Measurements from ENCODE around the gene RFX2.

RFX2 gene

DNA sequence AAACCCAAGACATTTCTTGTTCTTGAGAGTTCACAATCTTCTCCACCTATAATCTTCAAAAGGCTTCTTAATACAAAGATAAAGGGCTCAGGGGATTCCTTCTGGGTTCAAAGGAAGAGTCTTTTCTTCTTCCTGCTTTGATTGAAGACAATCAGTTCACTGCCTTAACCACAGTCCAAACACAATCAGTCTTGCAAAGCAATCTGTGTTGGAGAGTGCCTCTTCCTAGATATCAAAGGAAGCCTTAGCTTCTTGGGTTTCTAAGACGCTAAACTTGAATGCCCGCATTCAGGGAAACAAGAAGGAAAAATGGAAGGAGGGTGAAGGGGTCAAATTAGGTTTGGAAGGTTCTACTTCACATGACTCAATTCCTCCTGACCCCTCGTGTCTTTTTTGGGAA is 159.6 kb downstream of the RFX2 start:
- H3K4me1 ChIP-seq (ENCODE audit: insufficient read depth, low read length, poor library complexity, severe bottlenecking): peaks cover 18% of the 10 kb centered on the region
- no peak overlapping the region for H3K9ac ChIP-seq (ENCODE audit: low read depth, low read length, poor library complexity, severe bottlenecking)
- H3K36me3 ChIP-seq (ENCODE audit: insufficient read depth, low read length): peaks cover 33% of the 10 kb centered on the region; the same call in 1 of the 2 replicates
- H3K27me3 ChIP-seq (ENCODE audit: insufficient read depth, low read length, poor library complexity, severe bottlenecking): no peaks in the 10 kb centered on the region
- no peak overlapping the region for H3K4me3 ChIP-seq (ENCODE audit: low read length, poor library complexity, severe bottlenecking)
- H3K79me2 ChIP-seq (ENCODE audit: insufficient read depth, low read length): peaks cover 96% of the 10 kb centered on the region
- H3F3A ChIP-seq (ENCODE audit: low read depth): no peaks in the 10 kb centered on the region
- H3K9me2 ChIP-seq (replicated peaks; ENCODE audit: low read depth, low read length): no peaks in the 10 kb centered on the region
- TF ChIP-seq EZH2phosphoT487 (IDR thresholded peaks at IDR 0.05; ENCODE audit: borderline replicate concordance): no peak
- TF ChIP-seq, protein P1, sequence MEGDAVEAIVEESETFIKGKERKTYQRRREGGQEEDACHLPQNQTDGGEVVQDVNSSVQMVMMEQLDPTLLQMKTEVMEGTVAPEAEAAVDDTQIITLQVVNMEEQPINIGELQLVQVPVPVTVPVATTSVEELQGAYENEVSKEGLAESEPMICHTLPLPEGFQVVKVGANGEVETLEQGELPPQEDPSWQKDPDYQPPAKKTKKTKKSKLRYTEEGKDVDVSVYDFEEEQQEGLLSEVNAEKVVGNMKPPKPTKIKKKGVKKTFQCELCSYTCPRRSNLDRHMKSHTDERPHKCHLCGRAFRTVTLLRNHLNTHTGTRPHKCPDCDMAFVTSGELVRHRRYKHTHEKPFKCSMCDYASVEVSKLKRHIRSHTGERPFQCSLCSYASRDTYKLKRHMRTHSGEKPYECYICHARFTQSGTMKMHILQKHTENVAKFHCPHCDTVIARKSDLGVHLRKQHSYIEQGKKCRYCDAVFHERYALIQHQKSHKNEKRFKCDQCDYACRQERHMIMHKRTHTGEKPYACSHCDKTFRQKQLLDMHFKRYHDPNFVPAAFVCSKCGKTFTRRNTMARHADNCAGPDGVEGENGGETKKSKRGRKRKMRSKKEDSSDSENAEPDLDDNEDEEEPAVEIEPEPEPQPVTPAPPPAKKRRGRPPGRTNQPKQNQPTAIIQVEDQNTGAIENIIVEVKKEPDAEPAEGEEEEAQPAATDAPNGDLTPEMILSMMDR (conservative IDR thresholded peaks at IDR 0.05; ENCODE audit: low read length): no peak
- no peak overlapping the region for H2AFZ ChIP-seq (ENCODE audit: low read length)
- H3K9me3 ChIP-seq (ENCODE audit: insufficient read depth, low read depth, low read length): no peaks in the 10 kb centered on the region
- H3K4me2 ChIP-seq (ENCODE audit: low read depth, low read length, poor library complexity, severe bottlenecking): no peak overlapping the region
- peaks cover 65% of the 10 kb centered on the region for H4K20me1 ChIP-seq (ENCODE audit: insufficient read depth, low read length, poor library complexity, severe bottlenecking)

DNA sequence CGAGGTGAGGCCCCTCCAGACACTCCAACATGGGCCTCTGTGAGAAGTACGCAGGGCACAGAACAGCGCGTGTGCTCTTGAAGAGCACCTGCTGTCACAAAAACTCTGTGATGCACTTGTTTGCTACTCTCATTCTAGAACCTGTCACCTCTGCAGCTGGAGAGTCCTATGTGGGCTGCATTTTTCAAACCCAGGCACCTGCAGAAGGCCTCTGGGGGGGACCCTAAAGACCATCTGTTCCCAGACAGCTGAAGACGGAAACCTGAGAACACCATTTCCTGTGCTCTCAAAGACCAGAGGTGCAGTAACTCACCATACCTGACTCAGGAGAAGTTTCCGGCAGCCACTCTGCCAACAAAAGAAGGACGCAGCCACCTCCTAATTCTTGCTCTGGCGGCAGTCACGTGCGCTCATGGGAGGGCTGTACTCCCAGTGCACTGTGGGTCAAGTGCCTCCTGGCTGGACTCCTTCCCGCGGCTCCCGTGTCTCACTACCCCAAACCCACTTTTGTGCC is 160.5 kb downstream of the RFX2 start:
- H3K36me3 ChIP-seq (ENCODE audit: insufficient read depth, low read length): peaks cover 42% of the 10 kb centered on the region; the same call in 1 of the 2 replicates

DNA sequence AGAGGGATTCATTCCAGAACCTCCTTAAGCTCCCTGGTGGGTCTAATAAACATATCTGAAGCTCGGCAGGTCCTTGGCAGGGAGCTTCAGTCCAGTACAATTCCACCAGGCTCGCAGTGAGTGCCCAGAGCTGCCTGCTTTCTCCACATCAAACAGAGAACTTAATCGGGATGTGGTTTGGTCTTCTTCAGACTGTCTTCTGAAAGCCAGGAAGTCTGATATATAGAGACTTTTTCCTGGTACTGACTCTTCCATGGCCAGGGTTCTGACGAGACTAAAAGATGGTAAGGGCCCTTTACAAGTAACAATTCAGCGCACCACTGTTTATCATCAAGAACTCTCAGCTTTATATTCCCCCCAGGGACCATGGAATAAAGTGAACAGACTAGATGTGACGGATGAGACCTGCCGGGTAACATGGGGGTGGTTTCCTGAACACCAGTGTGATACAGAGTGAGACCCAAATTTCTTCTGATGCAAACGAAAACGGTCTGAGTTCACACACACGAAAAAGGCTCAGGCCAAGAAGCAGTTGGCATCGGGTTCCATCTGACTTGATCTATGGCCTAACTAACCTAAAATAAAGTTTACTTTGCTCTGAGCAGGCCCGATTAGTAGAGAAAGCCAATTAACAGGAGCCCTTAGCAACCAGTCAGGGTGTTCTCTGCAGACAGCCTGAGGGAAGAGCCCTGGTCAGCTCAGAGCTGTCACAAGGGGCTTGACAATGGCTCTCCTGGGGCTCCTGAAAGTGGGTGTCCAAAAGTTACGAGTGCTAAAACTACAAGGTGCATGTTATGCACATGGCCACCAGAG is 161.3 kb downstream of the RFX2 start:
- peaks cover 43% of the 10 kb centered on the region; the same call in 1 of the 2 replicates for H3K36me3 ChIP-seq (ENCODE audit: insufficient read depth, low read length)
- H3K9me3 ChIP-seq (ENCODE audit: insufficient read depth, low read depth, low read length): no peaks in the 10 kb centered on the region
- H3K79me2 ChIP-seq (ENCODE audit: insufficient read depth, low read length): peaks cover 96% of the 10 kb centered on the region
- no peak overlapping the region for H3K4me3 ChIP-seq (ENCODE audit: low read length, poor library complexity, severe bottlenecking)
- H3K27me3 ChIP-seq (ENCODE audit: insufficient read depth, low read length, poor library complexity, severe bottlenecking): no peaks in the 10 kb centered on the region
- H3K9ac ChIP-seq (ENCODE audit: low read depth, low read length, poor library complexity, severe bottlenecking): no peak overlapping the region
- no peaks in the 10 kb centered on the region for H3F3A ChIP-seq (ENCODE audit: low read depth)
- TF ChIP-seq, protein P1 (conservative IDR thresholded peaks at IDR 0.05; ENCODE audit: low read length): no peak
- TF ChIP-seq EZH2phosphoT487 (IDR thresholded peaks at IDR 0.05; ENCODE audit: borderline replicate concordance): no peak
- no peak overlapping the region for H2AFZ ChIP-seq (ENCODE audit: low read length)
- H3K4me2 ChIP-seq (ENCODE audit: low read depth, low read length, poor library complexity, severe bottlenecking): no peak overlapping the region
- peaks cover 56% of the 10 kb centered on the region for H4K20me1 ChIP-seq (ENCODE audit: insufficient read depth, low read length, poor library complexity, severe bottlenecking)
- peaks cover 13% of the 10 kb centered on the region for H3K4me1 ChIP-seq (ENCODE audit: insufficient read depth, low read length, poor library complexity, severe bottlenecking)
- H3K9me2 ChIP-seq (replicated peaks; ENCODE audit: low read depth, low read length): no peaks in the 10 kb centered on the region

More for the DNA sequence above, 160.5 kb downstream of the RFX2 start:
- H3K9me2 ChIP-seq (replicated peaks; ENCODE audit: low read depth, low read length): no peaks in the 10 kb centered on the region
- no peak overlapping the region for H3K4me3 ChIP-seq (ENCODE audit: low read length, poor library complexity, severe bottlenecking)
- H3K4me2 ChIP-seq (ENCODE audit: low read depth, low read length, poor library complexity, severe bottlenecking): no peak overlapping the region
- no peaks in the 10 kb centered on the region for H3K27me3 ChIP-seq (ENCODE audit: insufficient read depth, low read length, poor library complexity, severe bottlenecking)
- H3F3A ChIP-seq (ENCODE audit: low read depth): no peaks in the 10 kb centered on the region
- no peak overlapping the region for H2AFZ ChIP-seq (ENCODE audit: low read length)
- H3K79me2 ChIP-seq (ENCODE audit: insufficient read depth, low read length): peaks cover 96% of the 10 kb centered on the region
- peaks cover 65% of the 10 kb centered on the region for H4K20me1 ChIP-seq (ENCODE audit: insufficient read depth, low read length, poor library complexity, severe bottlenecking)
- peaks cover 18% of the 10 kb centered on the region for H3K4me1 ChIP-seq (ENCODE audit: insufficient read depth, low read length, poor library complexity, severe bottlenecking)
- TF ChIP-seq EZH2phosphoT487 (IDR thresholded peaks at IDR 0.05; ENCODE audit: borderline replicate concordance): no peak
- TF ChIP-seq, protein P1 (conservative IDR thresholded peaks at IDR 0.05; ENCODE audit: low read length): no peak
- H3K9me3 ChIP-seq (ENCODE audit: insufficient read depth, low read depth, low read length): no peaks in the 10 kb centered on the region
- H3K9ac ChIP-seq (ENCODE audit: low read depth, low read length, poor library complexity, severe bottlenecking): no peak overlapping the region

All from Loucy (cell line).